Measurements from ENCODE around the gene APOC3.

Gene APOC3

DNA sequence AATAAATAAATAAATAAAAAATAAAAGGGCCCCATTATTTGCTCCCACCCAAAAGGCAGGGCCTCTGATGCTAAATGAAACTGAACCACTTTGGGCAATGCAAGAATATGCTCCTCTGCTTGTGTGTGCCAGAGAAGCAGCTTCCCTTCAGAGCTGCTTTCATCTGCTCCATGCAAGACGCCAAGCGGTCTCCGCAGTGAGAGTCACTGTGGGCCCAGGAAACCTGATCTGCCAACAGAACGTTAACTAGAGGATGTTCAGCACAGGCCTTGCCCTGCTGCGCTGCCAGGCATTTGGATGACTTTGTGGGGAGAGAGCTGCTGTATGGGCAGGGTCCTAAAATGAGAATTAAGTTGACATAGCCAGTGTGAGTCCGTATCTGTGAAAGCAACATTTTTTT lies 51.4 kb downstream of the APOC3 start:
- Histone ChIP-seq H3K36me3 (ENCODE audit: insufficient read depth) (no peaks in the 10 kb centered on the region), H3K27ac (no peak overlapping the region), H2AFZ (ENCODE audit: low read depth) (no peak overlapping the region), H3K4me2 (no peak overlapping the region), H3K27me3 (ENCODE audit: insufficient read depth, low read depth) (no peaks in the 10 kb centered on the region), H3K4me1 (ENCODE audit: low read depth, poor library complexity, severe bottlenecking) (peaks cover 26% of the 10 kb centered on the region), H3K4me3 (IDR thresholded peaks at IDR 0.05; ENCODE audit: insufficient read depth, low read depth, low read length) (no peak overlapping the region), H3K79me2 (ENCODE audit: insufficient read depth, low read depth) (no peaks in the 10 kb centered on the region), H4K20me1 (ENCODE audit: insufficient read depth) (no peaks in the 10 kb centered on the region), H3K9ac (no peak overlapping the region)
- TF ChIP-seq, protein P1, sequence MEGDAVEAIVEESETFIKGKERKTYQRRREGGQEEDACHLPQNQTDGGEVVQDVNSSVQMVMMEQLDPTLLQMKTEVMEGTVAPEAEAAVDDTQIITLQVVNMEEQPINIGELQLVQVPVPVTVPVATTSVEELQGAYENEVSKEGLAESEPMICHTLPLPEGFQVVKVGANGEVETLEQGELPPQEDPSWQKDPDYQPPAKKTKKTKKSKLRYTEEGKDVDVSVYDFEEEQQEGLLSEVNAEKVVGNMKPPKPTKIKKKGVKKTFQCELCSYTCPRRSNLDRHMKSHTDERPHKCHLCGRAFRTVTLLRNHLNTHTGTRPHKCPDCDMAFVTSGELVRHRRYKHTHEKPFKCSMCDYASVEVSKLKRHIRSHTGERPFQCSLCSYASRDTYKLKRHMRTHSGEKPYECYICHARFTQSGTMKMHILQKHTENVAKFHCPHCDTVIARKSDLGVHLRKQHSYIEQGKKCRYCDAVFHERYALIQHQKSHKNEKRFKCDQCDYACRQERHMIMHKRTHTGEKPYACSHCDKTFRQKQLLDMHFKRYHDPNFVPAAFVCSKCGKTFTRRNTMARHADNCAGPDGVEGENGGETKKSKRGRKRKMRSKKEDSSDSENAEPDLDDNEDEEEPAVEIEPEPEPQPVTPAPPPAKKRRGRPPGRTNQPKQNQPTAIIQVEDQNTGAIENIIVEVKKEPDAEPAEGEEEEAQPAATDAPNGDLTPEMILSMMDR (conservative IDR thresholded peaks at IDR 0.05; ENCODE audit: low read depth, low read length): no peak

DNA sequence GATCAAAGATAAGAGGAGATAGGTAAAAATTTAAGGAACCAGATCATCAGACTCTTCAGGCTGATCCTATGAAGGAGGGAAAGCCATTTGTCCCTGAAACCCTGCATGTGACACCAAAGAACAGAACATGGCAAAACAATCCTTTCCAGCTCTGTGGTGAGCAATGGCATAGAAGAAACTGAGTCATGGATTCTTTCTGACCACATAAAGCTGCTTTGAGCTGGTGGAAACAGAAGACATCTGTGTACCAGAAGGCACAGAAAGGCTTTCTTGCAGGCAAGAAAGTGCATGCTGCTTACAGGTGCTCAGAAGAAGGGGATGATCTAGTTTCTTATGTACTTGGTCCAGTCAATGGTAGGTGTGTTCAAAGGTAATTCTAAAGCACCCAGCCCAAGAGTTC lies 52.7 kb downstream of the APOC3 start:
- TF ChIP-seq, protein P1 (conservative IDR thresholded peaks at IDR 0.05; ENCODE audit: low read depth, low read length): no peak
- Histone ChIP-seq H2AFZ (ENCODE audit: low read depth) (no peak overlapping the region), H3K4me3 (IDR thresholded peaks at IDR 0.05; ENCODE audit: insufficient read depth, low read depth, low read length) (no peak overlapping the region), H3K36me3 (ENCODE audit: insufficient read depth) (no peaks in the 10 kb centered on the region), H3K4me2 (peak overlapping the region; percentile 14; the same call in 1 of the 2 replicates), H4K20me1 (ENCODE audit: insufficient read depth) (no peaks in the 10 kb centered on the region), H3K27me3 (ENCODE audit: insufficient read depth, low read depth) (no peaks in the 10 kb centered on the region), H3K9ac (no peak overlapping the region), H3K4me1 (ENCODE audit: low read depth, poor library complexity, severe bottlenecking) (peaks cover 26% of the 10 kb centered on the region), H3K79me2 (ENCODE audit: insufficient read depth, low read depth) (no peaks in the 10 kb centered on the region), H3K27ac (peak overlapping the region; percentile 14; the same call in 1 of the 2 replicates)

Data from KMS-11 (cell line).